HG03097 (cell line): ENCODE measurements around the gene SPON1.
"Not testable (repeated sequence)": the region's sequence is repeated elsewhere in the genome, so short reads cannot be mapped to it uniquely, and the experiment has no call there.

Source experiments
- ATAC-seq: cut with Tn5 transposase; IDR thresholded peaks from one replicate; pipeline ENCODE4 v1.9.1; 2021; ENCODE audit not compliant: unreplicated experiment, low FRiP score

Gene SPON1

DNA sequence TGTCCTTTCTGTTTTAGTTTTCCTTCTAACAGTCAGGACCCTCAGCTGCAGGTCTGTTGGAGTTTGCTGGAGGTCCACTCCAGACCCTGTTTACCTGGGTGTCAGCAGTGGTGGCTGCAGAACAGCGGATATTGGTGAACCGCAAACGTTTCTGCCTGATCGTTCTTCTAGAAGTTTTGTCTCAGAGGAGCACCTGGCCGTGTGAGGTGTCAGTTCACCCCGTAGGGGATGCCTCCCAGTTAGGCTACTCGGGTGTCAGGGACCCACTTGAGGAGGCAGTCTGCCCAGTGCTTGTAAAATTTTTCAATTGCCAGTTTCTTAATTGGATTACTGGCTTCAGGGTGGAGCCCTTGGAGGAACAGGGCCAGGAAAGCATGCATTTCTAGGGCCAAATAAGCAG lies 211.2 kb downstream of the SPON1 start:
- ATAC-seq, result not testable (repeated sequence)

DNA sequence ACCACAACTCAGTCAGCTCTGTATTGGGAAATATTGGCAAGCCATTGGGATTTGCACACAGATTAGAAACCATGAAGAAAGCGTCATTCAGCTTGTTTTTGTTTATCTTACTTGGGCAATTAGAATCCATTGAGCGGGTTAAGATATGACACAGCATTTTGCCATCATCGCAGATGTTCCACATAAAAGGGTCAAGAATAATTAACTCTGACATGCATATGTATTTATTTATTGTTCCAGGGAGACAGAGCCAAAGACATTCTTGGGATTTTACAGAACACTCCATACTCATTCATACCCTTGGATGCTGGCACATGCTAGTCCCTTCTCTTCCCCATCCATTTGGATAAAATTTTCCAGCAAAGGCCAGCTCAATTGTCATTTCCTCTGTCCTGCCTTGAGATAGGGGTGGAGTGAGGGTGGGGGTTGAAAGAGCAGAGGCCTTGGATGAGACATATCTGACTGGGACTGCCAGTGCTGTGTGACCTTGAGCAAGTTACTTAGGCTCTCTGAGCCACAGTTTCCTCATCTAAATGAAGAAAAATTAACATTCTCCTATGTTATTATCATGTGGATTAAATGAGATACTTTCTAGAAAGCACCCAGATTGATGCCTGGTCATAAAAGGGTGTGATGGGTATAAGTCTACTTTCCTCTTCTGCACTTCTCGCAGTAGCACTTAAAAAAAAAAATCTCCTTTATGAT lies 216.7 kb downstream of the SPON1 start:
- ATAC-seq, result no peak

DNA sequence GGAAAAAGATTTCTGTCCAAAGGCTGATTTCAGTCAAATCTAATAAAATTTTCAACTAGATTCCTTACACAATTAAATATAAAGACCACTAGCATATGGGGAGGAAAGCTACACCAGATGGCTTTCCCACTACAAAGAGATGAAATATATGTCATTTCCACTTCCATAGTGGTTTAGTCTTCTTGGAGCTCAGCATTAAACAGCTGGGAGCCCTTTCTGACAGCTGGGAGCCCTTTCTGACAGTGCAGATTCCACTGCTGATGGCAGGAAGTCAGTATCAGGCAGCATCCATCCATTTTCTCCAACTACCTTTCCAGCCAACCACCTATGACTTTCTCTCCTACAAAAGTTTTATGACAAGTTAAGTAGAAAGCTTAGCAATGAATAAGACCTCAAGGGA lies 218.6 kb downstream of the SPON1 start:
- ATAC-seq, result no peak

DNA sequence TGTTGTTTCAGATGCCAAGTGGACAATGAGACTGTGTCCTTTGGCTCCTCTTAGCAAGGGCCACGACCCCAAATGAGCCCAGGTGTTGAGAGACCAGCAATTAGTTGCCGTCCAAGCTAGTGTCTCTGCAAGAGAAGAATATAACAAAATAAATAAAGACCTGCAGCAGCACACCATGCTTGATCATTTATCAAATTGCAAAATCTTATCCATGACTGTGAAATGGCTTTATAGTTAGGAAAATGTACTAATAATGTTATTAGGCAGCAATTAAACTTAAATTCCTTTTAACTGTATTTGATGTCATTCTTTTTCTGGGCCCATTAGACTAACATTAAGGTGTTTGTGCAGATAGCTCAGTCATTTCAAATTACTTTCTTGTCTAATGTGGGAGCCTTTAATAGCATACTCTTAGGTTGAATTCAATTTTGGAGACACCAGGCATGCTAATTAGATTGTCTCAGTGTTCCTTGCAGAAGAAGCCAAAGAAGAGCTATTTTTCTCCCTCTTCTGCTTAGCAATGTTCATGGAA lies 220.4 kb downstream of the SPON1 start:
- no peak for ATAC-seq

DNA sequence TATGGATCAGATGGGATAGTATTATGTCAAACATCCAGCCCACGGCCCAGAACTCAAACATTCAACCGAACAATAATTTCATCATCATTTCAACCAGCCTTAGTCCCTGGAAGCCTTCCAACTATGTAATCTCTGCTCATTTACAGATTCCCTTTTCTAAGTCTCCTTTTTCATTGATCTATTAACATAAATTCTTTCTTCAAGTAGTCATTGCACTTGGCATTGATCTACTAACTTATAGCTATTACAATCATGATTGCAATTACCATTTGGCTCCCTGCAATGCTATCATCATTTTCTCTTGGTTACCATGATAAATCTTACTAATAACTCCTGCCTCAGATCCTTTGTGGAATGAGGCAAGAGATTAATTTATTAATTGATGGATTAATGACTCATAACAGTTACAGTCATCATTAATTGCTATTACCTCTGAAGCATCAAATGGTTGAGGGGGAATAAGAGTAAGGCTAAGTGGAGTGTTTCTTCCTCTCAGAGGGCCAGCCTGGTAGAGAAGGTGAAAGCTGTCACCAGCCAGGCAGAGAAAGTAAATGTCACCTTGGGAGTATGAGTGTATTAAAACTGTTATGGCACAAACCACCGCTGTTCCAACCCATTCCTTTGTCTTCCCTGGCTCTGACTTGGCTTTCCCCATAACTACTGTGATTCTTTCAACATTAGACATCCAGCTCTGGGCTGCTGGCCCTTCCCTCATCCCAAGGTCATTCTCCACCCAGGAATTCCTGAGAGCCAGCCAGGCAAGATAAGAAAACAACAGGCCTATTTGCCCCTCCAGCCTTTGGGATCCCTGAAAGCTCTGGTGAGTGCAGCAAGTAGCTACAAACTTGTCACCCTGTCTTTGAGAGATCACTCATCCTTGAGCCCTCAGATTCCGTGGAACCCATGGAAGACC lies 221.8 kb downstream of the SPON1 start:
- ATAC-seq, result no peak

- no peak for ATAC-seq
Observed at GRCh38 chr11:14185461-14185860, 222.9 kb downstream of the SPON1 start.

GRCh38 chr11:14186046-14186775 lies 223.7 kb downstream of the SPON1 start:
- no peak for ATAC-seq

GRCh38 chr11:14189874-14190273 lies 227.4 kb downstream of the SPON1 start:
- no peak for ATAC-seq

- ATAC-seq, result no peak
Observed at GRCh38 chr11:14190992-14191778, 228.7 kb downstream of the SPON1 start.

DNA sequence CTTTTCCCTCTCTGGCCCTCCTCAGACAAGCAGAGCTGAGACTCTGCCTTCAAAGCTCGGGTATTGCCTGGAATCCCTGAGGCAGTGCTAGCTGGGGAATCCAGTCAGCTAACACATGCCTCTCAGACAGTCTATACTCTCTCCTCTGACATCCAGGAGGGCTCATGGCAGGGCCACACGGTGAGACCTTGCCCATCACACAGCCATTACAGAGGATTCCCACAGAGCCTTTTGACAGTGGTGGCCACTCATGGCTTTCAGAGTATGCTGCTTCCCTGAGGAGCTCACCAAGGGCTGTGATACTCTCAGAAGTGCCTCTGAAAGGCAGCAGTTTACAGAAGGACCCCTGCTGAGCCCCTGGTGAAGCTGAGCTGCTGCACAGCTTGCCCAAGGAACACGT lies 231.1 kb downstream of the SPON1 start:
- ATAC-seq, result no peak

DNA sequence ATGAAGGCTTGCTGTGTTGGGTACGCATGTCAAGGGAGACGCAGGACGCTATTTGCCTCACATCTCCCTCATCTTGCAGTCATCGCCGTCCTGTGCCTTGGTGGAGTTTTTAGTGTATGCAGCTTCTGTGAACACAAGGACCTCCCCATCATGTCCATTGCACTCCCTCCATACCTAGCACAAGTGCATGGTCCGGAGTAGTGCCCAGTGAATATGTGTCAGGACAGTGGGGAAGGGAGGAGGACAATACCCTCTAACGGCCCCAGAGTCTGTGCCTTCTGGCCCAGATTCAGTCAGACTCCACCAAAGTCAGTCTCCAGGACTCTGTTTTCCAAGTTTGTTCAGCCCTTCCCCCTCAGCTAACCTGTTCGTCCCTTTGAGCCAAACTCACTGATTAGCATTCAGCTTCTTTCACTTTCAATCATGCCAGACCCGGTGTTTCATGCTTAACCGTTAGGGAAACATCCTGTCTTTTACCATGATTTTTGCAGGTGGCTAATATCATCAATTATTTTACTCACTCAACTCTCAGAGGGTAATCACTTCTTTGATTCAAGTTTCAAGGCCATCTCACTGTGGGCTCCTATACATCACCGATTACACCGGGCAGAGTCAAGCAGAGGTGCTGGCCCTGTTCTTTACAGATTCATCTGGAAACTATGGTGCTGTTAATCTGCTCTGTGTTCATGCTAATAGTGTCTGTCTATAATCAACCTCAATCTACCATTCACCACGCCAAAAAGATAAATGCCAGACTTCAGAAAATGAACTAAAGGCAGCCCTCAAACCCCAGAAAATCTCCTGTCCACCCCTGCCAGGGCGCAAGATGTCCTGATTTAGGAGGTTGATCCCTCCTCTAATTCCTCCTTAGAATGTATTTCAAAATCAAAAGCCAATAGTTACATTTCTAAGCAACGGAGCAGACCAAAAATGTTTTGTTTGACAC lies 240.0 kb downstream of the SPON1 start:
- no peak for ATAC-seq

DNA sequence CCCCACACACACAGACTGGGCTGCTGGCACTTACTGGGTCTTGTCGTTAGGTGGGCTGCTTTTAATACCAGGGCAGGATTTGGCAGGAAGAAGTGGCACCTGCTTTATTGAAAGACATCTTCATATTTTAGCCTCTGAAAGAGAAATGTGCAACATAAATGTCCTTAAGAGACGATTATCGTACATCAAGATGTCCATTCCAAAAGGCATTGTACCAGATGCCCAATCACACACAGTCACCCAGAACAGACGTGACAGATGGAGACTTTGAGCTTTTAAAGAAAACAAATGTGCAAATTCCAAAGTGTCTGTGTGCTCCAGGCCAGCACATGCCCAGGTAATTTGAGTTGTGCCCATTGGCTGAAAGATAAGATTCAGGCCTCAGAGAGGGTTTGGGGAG lies 240.8 kb downstream of the SPON1 start:
- no peak for ATAC-seq

DNA sequence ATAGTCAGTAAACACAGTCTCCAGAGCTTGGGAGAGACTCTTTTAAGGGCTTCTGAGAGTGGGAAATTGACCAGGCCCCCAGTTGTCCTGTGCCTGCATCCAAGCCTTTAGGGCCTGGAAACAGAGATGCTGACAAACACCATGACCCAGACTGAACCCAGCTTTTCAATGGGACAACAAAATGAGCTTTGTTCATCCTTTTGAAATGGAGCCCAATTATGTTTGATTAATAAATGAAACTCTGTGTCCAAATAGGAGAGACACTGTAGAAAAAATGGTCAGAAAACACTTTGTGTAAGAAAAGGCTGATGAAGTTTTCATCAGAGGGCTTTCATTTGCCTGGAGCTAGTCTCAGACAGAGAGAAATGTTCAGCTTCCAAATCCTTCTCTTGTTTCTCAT lies 250.5 kb downstream of the SPON1 start:
- ATAC-seq, result no peak

DNA sequence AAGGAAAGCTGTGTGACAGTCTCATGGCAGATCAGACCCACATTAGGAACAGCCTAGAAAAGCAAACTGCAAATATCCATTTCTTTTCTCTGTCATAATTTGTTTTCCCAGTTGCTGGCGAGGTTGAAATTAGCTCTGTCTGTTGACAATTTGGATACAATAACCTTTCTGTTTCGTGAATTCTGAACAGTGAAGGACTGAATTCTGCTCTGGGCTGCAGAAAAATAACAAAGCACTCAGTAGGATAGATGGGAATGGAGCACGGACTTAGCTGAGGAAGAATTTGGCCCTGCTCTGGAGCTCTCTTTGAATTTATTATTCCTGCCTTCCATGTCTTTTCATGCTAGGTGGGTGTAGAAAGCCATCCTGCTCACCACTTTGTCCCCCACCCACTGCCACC lies 256.2 kb downstream of the SPON1 start:
- no peak for ATAC-seq

GRCh38 chr11:14223636-14224288 lies 261.2 kb downstream of the SPON1 start:
- ATAC-seq, result no peak

DNA sequence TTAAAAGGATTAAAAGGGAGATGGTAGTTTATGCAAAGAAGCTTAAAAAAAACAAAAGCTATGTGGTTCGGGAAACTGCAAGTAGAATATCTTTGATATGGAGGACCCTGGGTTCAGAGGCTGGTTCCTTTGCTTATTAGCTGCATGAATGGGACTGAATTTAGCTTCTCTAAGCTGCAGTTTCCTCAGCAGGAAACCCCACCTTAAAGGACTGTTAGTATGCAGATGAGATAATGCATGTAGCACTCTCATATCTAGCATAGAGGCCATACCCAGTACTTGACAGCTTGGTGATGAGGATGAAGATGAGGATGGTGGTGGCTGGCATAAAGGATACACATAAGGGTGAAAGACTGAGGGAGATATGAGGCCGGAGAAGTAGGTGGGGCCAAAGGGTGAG lies 261.9 kb downstream of the SPON1 start:
- no peak for ATAC-seq

DNA sequence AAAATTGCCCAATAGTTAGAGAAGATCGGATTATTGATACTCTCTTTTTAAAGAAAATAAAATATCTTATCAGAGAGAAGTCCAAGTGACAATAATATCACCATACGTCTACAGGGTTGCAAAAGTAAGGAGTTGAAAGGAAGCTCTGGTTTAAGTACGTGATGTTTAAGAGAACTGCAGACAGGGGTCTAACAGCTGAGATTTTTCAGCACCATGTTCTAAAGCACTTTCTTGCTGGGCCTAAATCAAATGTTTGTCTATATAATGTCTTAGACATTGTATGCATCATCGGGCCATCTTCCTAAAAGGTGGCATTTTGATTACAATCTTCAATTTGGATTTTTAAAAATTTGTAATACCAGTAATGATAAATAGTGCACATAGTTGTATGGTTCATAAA lies 263.1 kb downstream of the SPON1 start:
- ATAC-seq, result no peak

DNA sequence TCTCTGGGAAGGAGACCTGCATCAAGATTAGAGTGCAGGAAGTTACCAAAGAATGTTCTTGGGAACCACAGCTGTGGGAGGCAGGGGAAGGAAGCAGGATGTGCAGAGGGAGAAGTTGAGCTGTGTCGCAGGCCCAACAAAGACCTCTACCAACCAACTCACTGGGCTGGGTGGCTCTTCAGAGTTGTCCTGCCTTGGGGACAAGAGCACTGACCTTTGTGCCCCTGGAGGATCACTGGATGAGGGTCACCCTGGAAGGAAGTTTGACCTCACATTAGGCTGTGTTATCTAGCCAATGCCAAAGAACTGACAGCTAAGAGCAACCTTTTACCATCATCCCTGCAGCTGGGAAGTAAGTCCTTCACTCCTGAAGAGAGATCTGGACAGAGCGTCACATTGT lies 265.8 kb downstream of the SPON1 start:
- ATAC-seq, result no peak

DNA sequence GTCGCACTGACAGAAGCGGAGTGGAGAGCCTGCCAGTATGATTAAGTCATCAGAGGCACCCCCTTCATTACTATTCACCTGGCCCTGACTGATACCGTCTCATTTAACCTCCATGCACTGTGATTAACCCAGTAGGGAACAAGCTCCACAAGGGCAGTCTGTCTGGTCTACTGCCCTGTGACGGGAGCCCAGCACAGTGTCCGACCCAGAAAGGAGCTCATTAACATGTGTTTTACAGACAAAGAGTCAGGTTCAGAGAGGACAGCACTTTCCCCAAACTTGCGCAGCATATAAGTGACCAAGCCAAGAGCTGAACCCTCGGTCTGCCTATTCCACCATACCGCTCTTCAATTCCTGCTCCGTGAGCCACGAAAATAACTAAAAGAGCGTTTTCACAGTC lies 266.9 kb downstream of the SPON1 start:
- ATAC-seq, result no peak
